ENCODE results near the gene CREB3L2.
A peak's percentile ranks its signal among the peaks of the same experiment; 100 is the strongest.
"Not testable (repeated sequence)": the region's sequence is repeated elsewhere in the genome, so short reads cannot be mapped to it uniquely, and the experiment has no call there.

The CREB3L2 gene

GRCh38 chr7:137987968-137988367 lies 13.9 kb downstream of the CREB3L2 start:
- ATAC-seq (peak; percentile 61), DNase-seq (peak; percentile 5)

- ATAC-seq = no peak
- DNase-seq = no peak
Measured at GRCh38 chr7:137987563-137987962, 14.3 kb downstream of the CREB3L2 start.

- DNase-seq (no peak), ATAC-seq (no peak)
Measured at GRCh38 chr7:137987018-137987349, 14.9 kb downstream of the CREB3L2 start.

- ATAC-seq (no peak), DNase-seq (no peak)
Measured at GRCh38 chr7:137986252-137987017, 15.5 kb downstream of the CREB3L2 start.

GRCh38 chr7:137985897-137986251 lies 16.0 kb downstream of the CREB3L2 start:
- ATAC-seq (no peak), DNase-seq (no peak)

- DNase-seq = no peak
- ATAC-seq = no peak
Measured at GRCh38 chr7:137985253-137985896, 16.5 kb downstream of the CREB3L2 start.

- DNase-seq (no peak), ATAC-seq (no peak)
Measured at GRCh38 chr7:137984181-137985041, 17.5 kb downstream of the CREB3L2 start.

GRCh38 chr7:137983323-137984008 lies 18.4 kb downstream of the CREB3L2 start:
- no peak for DNase-seq

GRCh38 chr7:137982394-137982793 lies 19.5 kb downstream of the CREB3L2 start:
- ATAC-seq, DNase-seq: not testable (repeated sequence)

More at GRCh38 chr7:137983323-137984008, 18.4 kb downstream of the CREB3L2 start:
- ATAC-seq = no peak

GRCh38 chr7:137981668-137982067 lies 20.2 kb downstream of the CREB3L2 start:
- ATAC-seq (no peak), DNase-seq (no peak)

- ATAC-seq (no peak), DNase-seq (no peak)
Measured at GRCh38 chr7:137981175-137981574, 20.7 kb downstream of the CREB3L2 start.

- ATAC-seq (no peak), DNase-seq (no peak)
Measured at GRCh38 chr7:137980308-137980707, 21.6 kb downstream of the CREB3L2 start.

- ATAC-seq (no peak), DNase-seq (no peak)
Measured at GRCh38 chr7:137978464-137979237, 23.2 kb downstream of the CREB3L2 start.

GRCh38 chr7:137977173-137977572 lies 24.7 kb downstream of the CREB3L2 start:
- no peak for DNase-seq
- no peak for ATAC-seq

- no peak for ATAC-seq
- DNase-seq = no peak
Measured at GRCh38 chr7:137976696-137977095, 25.2 kb downstream of the CREB3L2 start.

GRCh38 chr7:137976232-137976631 lies 25.7 kb downstream of the CREB3L2 start:
- ATAC-seq (no peak), DNase-seq (no peak)

- no peak for DNase-seq
- no peak for ATAC-seq
Measured at GRCh38 chr7:137975768-137976167, 26.1 kb downstream of the CREB3L2 start.

- DNase-seq (no peak), ATAC-seq (no peak)
Measured at GRCh38 chr7:137975221-137975620, 26.7 kb downstream of the CREB3L2 start.

- ATAC-seq (no peak), DNase-seq (no peak)
Measured at GRCh38 chr7:137974766-137975165, 27.1 kb downstream of the CREB3L2 start.

- DNase-seq (no peak), ATAC-seq (no peak)
Measured at GRCh38 chr7:137970253-137970975, 31.5 kb downstream of the CREB3L2 start.

- ATAC-seq (no peak), DNase-seq (no peak)
Measured at GRCh38 chr7:137969828-137970227, 32.1 kb downstream of the CREB3L2 start.

All from stimulated activated naive CD8-positive, alpha-beta T cell treated with anti-CD3 and anti-CD28 coated beads, Interleukin-15, Interleukin-2, amounts not matched to agents 100 U/mL and 50 U/mL, for 24 hours (primary cell).